Endothelial cell (in vitro differentiated cells): ENCODE results near the gene CEP152. TPM values are rescaled to one million over a fixed set of nuclear protein-coding genes. Genes with fewer than 3 reads are reported as not detected.

Source experiments
- DNase-seq: peaks from one replicate; pipeline ENCODE4 v3.0.0; 2021; ENCODE audit warnings: low spot score
- H3K27ac Mint-ChIP-seq: one replicate; pipeline ENCODE4 v1.8.0; 2021; ENCODE audit warnings: mixed read lengths, inconsistent platforms; ENCODE audit not compliant: unreplicated experiment
- H3K27me3 Mint-ChIP-seq: one replicate; pipeline ENCODE4 v1.8.0; 2021; ENCODE audit warnings: mild to moderate bottlenecking, moderate library complexity, mixed read lengths, inconsistent platforms; ENCODE audit not compliant: unreplicated experiment
- H3K36me3 Mint-ChIP-seq: one replicate; pipeline ENCODE4 v1.8.0; 2021; ENCODE audit warnings: mild to moderate bottlenecking, low read depth, mixed read lengths, inconsistent platforms; ENCODE audit not compliant: unreplicated experiment
- H3K4me1 Mint-ChIP-seq: one replicate; pipeline ENCODE4 v1.8.0; 2021; ENCODE audit warnings: mild to moderate bottlenecking, mixed read lengths, inconsistent platforms; ENCODE audit not compliant: unreplicated experiment
- H3K4me3 Mint-ChIP-seq: one replicate; pipeline ENCODE4 v1.8.0; 2021; ENCODE audit warnings: mild to moderate bottlenecking, mixed read lengths, inconsistent platforms; ENCODE audit not compliant: unreplicated experiment
- H3K9me3 Mint-ChIP-seq: one replicate; pipeline ENCODE4 v1.8.0; 2021; ENCODE audit warnings: mixed read lengths, inconsistent platforms; ENCODE audit not compliant: unreplicated experiment
- long read RNA-seq: library from polyadenylated mRNA; unstranded; transcript quantifications from one replicate; pipeline ENCODE4 v2.0.0, GENCODE V29; 2020; ENCODE audit not compliant: unreplicated experiment
- total RNA-seq: library from RNA; stranded (reverse); fragmentation: NEBNext Ultra II Directional; extraction: Animal tissue kit (Norgen Biotek cat#: 25700); gene quantifications from one replicate; pipeline ENCODE4 v1.2.1, GENCODE V29; 2021; ENCODE audit not compliant: unreplicated experiment
- TF ChIP-seq, protein P1 (sequence below): fragments of 200-600 bp; sonication (generic); IDR thresholded peaks from one replicate; pipeline ENCODE4 v1.5.0; 2021; ENCODE audit warnings: antibody characterized with exemption; ENCODE audit not compliant: unreplicated experiment

The CEP152 gene, protein sequence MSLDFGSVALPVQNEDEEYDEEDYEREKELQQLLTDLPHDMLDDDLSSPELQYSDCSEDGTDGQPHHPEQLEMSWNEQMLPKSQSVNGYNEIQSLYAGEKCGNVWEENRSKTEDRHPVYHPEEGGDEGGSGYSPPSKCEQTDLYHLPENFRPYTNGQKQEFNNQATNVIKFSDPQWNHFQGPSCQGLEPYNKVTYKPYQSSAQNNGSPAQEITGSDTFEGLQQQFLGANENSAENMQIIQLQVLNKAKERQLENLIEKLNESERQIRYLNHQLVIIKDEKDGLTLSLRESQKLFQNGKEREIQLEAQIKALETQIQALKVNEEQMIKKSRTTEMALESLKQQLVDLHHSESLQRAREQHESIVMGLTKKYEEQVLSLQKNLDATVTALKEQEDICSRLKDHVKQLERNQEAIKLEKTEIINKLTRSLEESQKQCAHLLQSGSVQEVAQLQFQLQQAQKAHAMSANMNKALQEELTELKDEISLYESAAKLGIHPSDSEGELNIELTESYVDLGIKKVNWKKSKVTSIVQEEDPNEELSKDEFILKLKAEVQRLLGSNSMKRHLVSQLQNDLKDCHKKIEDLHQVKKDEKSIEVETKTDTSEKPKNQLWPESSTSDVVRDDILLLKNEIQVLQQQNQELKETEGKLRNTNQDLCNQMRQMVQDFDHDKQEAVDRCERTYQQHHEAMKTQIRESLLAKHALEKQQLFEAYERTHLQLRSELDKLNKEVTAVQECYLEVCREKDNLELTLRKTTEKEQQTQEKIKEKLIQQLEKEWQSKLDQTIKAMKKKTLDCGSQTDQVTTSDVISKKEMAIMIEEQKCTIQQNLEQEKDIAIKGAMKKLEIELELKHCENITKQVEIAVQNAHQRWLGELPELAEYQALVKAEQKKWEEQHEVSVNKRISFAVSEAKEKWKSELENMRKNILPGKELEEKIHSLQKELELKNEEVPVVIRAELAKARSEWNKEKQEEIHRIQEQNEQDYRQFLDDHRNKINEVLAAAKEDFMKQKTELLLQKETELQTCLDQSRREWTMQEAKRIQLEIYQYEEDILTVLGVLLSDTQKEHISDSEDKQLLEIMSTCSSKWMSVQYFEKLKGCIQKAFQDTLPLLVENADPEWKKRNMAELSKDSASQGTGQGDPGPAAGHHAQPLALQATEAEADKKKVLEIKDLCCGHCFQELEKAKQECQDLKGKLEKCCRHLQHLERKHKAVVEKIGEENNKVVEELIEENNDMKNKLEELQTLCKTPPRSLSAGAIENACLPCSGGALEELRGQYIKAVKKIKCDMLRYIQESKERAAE (N-terminal part only)
- total RNA-seq: 4.7 TPM
- long read RNA-seq: 0 reads

DNA sequence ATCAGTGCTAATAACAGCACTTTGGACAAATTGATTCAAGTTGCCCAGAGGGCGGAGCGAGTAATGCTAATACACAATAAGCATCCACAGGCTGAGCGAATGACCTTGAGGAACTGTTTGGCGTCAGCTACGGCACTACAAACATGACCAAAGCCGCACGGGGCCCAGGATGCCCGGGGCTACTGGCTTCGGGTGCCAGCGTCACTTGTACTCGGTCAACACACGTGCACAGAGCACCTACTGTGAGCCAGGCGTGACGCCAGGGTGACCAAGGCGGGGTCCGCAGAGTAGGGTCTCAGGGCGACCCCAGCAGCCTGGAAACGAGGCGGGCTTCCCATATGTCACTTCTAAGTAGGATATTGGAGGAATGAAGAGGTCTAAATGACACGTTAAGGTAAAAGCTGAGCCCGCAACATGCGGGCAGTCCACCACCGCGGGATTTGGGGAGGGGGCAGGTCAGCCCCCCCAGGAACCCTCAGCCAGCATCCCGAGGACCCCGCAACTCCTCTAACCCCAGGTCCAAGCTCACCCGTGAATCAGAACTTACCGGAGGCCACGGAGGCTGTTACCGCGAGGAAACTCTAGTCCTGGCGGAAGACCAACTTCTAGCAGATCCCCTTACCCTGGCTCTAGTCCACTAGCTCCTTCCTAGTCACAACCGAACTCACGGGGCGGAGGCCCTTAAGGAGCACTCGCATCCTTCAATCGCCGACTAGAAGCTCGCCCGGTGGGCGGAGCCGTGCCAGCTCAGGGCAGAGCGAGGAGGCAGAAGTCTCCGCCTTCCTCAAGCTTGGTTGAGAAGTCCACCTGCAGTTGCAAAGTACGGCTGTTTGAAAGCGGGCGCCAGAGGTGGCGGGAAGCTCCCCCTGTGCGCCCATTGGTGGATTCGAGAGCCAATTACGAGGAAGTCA lies at the start of gene CEP152:
TSS of gene CEP152 (minus strand) at position 656 of the 911 bp plus-strand sequence. CDS start 5,420 bp downstream, outside the sequence.
- peaks cover 11% of the 10 kb centered on the region for H3K4me1 Mint-ChIP-seq
- H3K9me3 Mint-ChIP-seq: no peaks in the 10 kb centered on the region
- DNase-seq: peak; percentile 94
- H3K4me3 Mint-ChIP-seq: peak within 1 kb of the TSS; percentile 91
- peaks cover 2% of the 10 kb centered on the region for H3K27me3 Mint-ChIP-seq
- no peaks in the 10 kb centered on the region for H3K36me3 Mint-ChIP-seq
- H3K27ac Mint-ChIP-seq: peak within 1 kb of the TSS; percentile 86
- TF ChIP-seq, protein P1, sequence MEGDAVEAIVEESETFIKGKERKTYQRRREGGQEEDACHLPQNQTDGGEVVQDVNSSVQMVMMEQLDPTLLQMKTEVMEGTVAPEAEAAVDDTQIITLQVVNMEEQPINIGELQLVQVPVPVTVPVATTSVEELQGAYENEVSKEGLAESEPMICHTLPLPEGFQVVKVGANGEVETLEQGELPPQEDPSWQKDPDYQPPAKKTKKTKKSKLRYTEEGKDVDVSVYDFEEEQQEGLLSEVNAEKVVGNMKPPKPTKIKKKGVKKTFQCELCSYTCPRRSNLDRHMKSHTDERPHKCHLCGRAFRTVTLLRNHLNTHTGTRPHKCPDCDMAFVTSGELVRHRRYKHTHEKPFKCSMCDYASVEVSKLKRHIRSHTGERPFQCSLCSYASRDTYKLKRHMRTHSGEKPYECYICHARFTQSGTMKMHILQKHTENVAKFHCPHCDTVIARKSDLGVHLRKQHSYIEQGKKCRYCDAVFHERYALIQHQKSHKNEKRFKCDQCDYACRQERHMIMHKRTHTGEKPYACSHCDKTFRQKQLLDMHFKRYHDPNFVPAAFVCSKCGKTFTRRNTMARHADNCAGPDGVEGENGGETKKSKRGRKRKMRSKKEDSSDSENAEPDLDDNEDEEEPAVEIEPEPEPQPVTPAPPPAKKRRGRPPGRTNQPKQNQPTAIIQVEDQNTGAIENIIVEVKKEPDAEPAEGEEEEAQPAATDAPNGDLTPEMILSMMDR: no peak

DNA sequence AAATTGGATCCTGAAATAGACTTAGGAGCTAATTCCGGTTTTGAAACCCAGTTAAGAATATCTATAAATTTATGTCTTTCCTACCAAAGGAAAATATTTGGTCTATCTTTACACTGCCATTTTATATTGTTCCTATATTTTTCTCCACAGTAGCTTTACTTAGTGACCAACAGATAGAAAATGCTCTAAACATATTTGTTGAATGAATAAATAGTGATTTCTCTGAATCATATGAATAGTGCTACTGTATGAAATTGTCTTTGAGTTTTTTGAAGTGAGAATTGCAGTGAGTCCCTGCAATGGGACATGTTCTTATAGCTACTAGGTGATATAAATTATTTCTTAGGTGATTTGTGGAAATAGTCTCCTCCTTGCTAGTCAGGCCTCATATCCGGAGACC lies 48.6 kb upstream of the CEP152 start:
- H3K4me1 Mint-ChIP-seq: peaks cover 5% of the 10 kb centered on the region
- no peaks in the 10 kb centered on the region for H3K9me3 Mint-ChIP-seq
- H3K36me3 Mint-ChIP-seq: peaks cover 4% of the 10 kb centered on the region
- peaks cover 3% of the 10 kb centered on the region for H3K27me3 Mint-ChIP-seq
- H3K4me3 Mint-ChIP-seq: no peak overlapping the region
- TF ChIP-seq, protein P1: no peak
- no peak overlapping the region for H3K27ac Mint-ChIP-seq
- no peak for DNase-seq

DNA sequence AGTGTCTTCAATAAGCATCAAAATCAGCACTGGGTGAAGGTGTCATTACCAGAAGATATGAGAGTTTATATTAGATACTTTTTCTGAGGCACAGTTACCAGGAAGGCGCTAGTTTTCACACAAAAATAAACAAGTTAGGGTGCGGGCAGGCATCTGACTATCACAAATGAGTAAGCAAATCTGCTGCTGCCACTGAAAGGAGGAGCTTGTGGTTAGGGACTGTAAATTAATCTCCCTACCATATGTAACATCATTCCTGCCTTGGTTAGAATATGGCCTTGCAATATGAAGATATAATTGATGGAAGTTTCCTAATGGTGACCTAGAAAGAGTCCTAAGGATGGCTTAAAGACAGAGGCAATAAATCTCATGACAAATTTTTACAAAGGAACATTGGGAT lies 47.5 kb upstream of the CEP152 start:
- Mint-ChIP-seq H3K4me1 (peaks cover 5% of the 10 kb centered on the region), H3K9me3 (no peaks in the 10 kb centered on the region), H3K27me3 (peaks cover 3% of the 10 kb centered on the region), H3K27ac (no peak overlapping the region), H3K4me3 (no peak overlapping the region), H3K36me3 (peaks cover 4% of the 10 kb centered on the region)
- TF ChIP-seq, protein P1: no peak
- no peak for DNase-seq

DNA sequence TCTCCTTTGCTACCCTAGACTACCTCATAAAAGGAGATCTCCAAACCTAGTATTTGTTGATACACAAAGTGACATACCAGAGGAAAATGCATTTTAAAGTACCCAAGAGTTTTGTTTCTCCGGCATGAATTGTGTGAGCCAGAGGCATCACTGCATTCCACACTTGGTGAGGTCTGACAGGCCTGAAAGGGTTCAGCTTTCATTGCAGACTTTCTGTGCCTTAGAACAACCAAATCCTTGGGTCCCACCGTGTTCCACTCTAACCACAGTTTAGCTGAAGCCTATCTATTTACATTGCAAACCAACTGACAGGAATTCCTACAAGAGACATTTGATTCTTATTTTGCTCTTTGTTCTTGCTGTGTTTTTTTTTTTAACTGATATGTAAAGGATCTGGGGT lies 46.1 kb upstream of the CEP152 start:
- no peak for DNase-seq
- TF ChIP-seq, protein P1: no peak
- H3K27me3 Mint-ChIP-seq: no peaks in the 10 kb centered on the region
- no peaks in the 10 kb centered on the region for H3K9me3 Mint-ChIP-seq
- no peak overlapping the region for H3K4me3 Mint-ChIP-seq
- no peak overlapping the region for H3K27ac Mint-ChIP-seq
- peaks cover 4% of the 10 kb centered on the region for H3K36me3 Mint-ChIP-seq
- no peaks in the 10 kb centered on the region for H3K4me1 Mint-ChIP-seq
